Measurements from ENCODE around the gene SCAMP3. TPM values are rescaled to one million over a fixed set of nuclear protein-coding genes. Genes with fewer than 3 reads are reported as not detected.
A peak's percentile ranks its signal among the peaks of the same experiment; 100 is the strongest.

The SCAMP3 gene
- total and polyA plus RNA-seq, 2 donors (not counting 3 experiments of a cell fraction or from before 2014, with no cell fraction given), result 80.1 to 306 TPM

- POLR2A ChIA-PET, result no interaction called here
- Histone ChIP-seq H3K27ac (ENCODE audit: insufficient read depth, low read depth, low read length) (no peak overlapping the region), H3K4me1 (ENCODE audit: control insufficient read depth, extremely low read depth, insufficient read depth, low read length) (peaks cover 16% of the 10 kb centered on the region), H3K36me3 (ENCODE audit: control insufficient read depth in 2 of 2, extremely low read depth in 1 of 2, insufficient read depth in 2 of 2, low read length in 2 of 2) (peaks cover 5 to 9% of the 10 kb centered on the region in 2 experiments), H4K20me1 (replicated peaks; ENCODE audit: control insufficient read depth, extremely low read depth, insufficient read depth, low read length) (no peaks in the 10 kb centered on the region), H3K9me3 (replicated peaks; ENCODE audit: control insufficient read depth, insufficient read depth, low read length) (no peaks in the 10 kb centered on the region), H3K9ac (replicated peaks; ENCODE audit: extremely low read depth, insufficient read depth, low read length) (no peak overlapping the region), H3K4me3 (replicated peaks in 1 of 3; ENCODE audit: insufficient read depth in 1 of 3, low read depth in 1 of 3, low read length in 3 of 3) (peak overlapping the region in 2 of 3 experiments; percentile 48 to 61), H3K79me2 (ENCODE audit: control insufficient read depth, insufficient read depth, low read length) (peaks cover 7% of the 10 kb centered on the region), H2AFZ (ENCODE audit: low read depth, low read length) (no peak overlapping the region), H3K4me2 (ENCODE audit: insufficient read depth, low read length) (peak overlapping the region; percentile 76), H3K9me1 (replicated peaks; ENCODE audit: control insufficient read depth, extremely low read depth, insufficient read depth, low read length) (no peaks in the 10 kb centered on the region), H3K27me3 (ENCODE audit: control insufficient read depth in 2 of 2, insufficient read depth in 2 of 2, low read length in 2 of 2) (no peaks in the 10 kb centered on the region)
- no peak for TF ChIP-seq JUN (IDR thresholded peaks at IDR 0.05; ENCODE audit: borderline replicate concordance, insufficient read depth, insufficient read length, low read depth)
- no peak for TF ChIP-seq POLR2A (IDR thresholded peaks at IDR 0.05; ENCODE audit: low read depth, low read length)
- TF ChIP-seq CTCF (IDR thresholded peaks at IDR 0.05; ENCODE audit: extremely low read depth in 1 of 2, insufficient read depth in 1 of 2, low read depth in 1 of 2, low read length in 2 of 2), result no peak
- TF ChIP-seq EZH2 (IDR thresholded peaks at IDR 0.05; ENCODE audit: borderline replicate concordance, low read depth, low read length, severe bottlenecking), result no peak
- no peak for TF ChIP-seq GATA2 (IDR thresholded peaks at IDR 0.05; ENCODE audit: insufficient read depth, insufficient read length, low read depth, low read length)
- TF ChIP-seq, protein P1, sequence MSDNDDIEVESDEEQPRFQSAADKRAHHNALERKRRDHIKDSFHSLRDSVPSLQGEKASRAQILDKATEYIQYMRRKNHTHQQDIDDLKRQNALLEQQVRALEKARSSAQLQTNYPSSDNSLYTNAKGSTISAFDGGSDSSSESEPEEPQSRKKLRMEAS (IDR thresholded peaks at IDR 0.05; ENCODE audit: insufficient read depth, insufficient read length), result no peak
- TF ChIP-seq MYC (IDR thresholded peaks at IDR 0.05; ENCODE audit: low read depth, low read length), result no peak
- TF ChIP-seq FOS (IDR thresholded peaks at IDR 0.05; ENCODE audit: borderline replicate concordance, insufficient read depth, low read length), result no peak
- no peak for TF ChIP-seq POLR2AphosphoS5 (IDR thresholded peaks at IDR 0.05; ENCODE audit: insufficient read depth, low read depth, low read length)
- CTCF ChIA-PET, result interaction anchor here (1.2 to 2.1 kb wide), 4 partner anchors 18 to 36 kb away, joined by 3 to 17 read pairs (median 4); no protein-coding TSS in a partner anchor
- FAIRE-seq (peak; percentile 12), DNase-seq (ENCODE audit: low read depth, low spot score) (no peak)
- no TSS peak for BruUV-seq (replicated peaks)
- intact Hi-C loops (cut with micrococcal nuclease) (no loop called here), dilution Hi-C loops (cut with MboI; ENCODE audit: extremely low pct_ligation_motif_present, low sequenced_read_pairs) (no loop called here)
These were observed 19.3 kb downstream of the SCAMP3 start for GRCh38 chr1:155242805-155243358.

Data from endothelial cell of umbilical vein (primary cell).